ENCODE data around the gene IL22RA2.

GRCh38 chr6:137208279-137208678 lies 34.8 kb upstream of the IL22RA2 start:
- TF ChIP-seq CTCF (IDR thresholded peaks at IDR 0.05) (no peak), POLR2A (IDR thresholded peaks at IDR 0.05) (no peak)
